GM12891 (cell line): ENCODE results near the gene ZCCHC17.

Experiments
- DNase-seq: peaks from one replicate; pipeline ENCODE4 v3.0.0; 2011; ENCODE audit warnings: low spot score; ENCODE audit not compliant: insufficient read length
- FAIRE-seq: peaks from 2 replicates; lab custom pipeline; 2011; peaks lifted over from hg19 to GRCh38; lab: Jason Lieb, UNC
- PAX5 ChIP-seq: IDR thresholded peaks from 2 replicates; pipeline ENCODE4 v1.6.1; 2011; ENCODE audit warnings: low read length, moderate library complexity, mild to moderate bottlenecking; ENCODE audit not compliant: insufficient read depth, severe bottlenecking
- POLR2A ChIP-seq: IDR thresholded peaks from 2 replicates; pipeline ENCODE4 v1.6.1; 2011; ENCODE audit warnings: low read depth, low read length, control low read depth
- POLR2AphosphoS5 ChIP-seq: IDR thresholded peaks from 2 replicates; pipeline ENCODE4 v1.6.1; 2011; ENCODE audit warnings: low read depth, low read length, control low read depth
- POU2F2 ChIP-seq: IDR thresholded peaks from 2 replicates; pipeline ENCODE4 v1.6.1; 2011; ENCODE audit warnings: low read depth, mild to moderate bottlenecking, control low read depth, low read length, moderate library complexity
- SPI1 ChIP-seq: IDR thresholded peaks from 2 replicates; pipeline ENCODE4 v1.6.1; 2011; ENCODE audit warnings: low read depth, low read length, control low read depth
- TAF1 ChIP-seq: IDR thresholded peaks from 2 replicates; pipeline ENCODE4 v1.6.1; 2011; ENCODE audit warnings: low read depth, low read length, control low read depth

ZCCHC17 gene

DNA sequence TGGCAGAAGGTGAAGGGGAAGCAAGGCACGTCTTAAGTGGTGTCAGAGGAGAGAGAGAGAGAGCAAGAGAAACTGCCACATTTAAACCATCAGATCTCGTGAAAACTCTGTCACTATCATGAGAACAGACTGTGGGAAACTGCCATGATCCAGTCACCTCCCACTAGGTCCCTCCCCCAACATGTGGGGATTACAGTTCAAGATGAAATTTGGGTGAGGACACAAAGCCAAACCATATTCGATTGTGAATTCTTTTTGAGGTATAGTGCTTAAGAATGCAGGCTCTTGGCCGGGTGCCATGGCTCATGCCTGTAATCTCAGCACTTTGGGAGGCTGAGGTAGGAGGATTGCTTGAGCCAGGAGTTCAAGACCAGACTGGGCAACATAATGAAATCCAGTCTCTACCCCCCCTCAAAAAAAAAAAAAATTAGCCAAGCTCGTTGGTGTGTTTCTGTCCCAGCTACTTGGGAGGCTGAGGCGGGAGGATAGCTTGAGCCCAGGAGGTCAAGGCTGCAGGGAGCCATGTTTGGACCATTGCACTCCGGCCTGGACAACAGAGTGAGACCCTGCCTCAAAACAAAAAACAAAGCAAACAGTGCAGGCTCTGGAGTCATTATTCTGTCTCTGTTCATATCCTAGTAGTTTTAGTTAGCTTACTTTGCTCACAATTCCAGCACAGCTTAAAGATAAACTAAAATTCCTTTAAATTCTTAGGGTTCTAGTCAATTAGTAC, 6.0 kb downstream of the ZCCHC17 start:
- DNase-seq (no peak), FAIRE-seq (no peak)
- TF ChIP-seq PAX5 = no peak
- TF ChIP-seq TAF1 = no peak
- no peak for TF ChIP-seq POLR2A
- no peak for TF ChIP-seq SPI1
- TF ChIP-seq POU2F2 = no peak
- TF ChIP-seq POLR2AphosphoS5 = no peak

DNA sequence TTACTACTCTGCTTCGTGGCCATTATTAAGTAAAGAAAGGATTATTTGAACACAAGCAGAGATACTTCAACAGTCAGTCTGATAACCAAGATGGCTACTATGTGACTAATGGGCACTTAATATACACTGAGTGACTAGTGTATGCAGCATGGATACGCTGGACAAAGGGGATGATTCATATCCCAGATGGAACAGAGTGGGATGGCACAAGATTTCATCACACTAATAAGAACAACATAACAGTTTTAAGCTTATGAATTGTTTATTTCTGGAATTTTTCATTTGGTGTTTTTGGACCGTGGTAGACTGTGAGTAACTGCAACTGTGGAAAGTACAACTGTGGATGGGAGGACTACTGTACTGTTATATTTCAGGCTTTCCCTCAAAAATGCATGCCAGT, 9.4 kb downstream of the ZCCHC17 start:
- DNase-seq (no peak), FAIRE-seq (no peak)
- TF ChIP-seq POU2F2 (no peak), SPI1 (no peak), PAX5 (no peak), POLR2A (no peak), TAF1 (no peak), POLR2AphosphoS5 (no peak)

DNA sequence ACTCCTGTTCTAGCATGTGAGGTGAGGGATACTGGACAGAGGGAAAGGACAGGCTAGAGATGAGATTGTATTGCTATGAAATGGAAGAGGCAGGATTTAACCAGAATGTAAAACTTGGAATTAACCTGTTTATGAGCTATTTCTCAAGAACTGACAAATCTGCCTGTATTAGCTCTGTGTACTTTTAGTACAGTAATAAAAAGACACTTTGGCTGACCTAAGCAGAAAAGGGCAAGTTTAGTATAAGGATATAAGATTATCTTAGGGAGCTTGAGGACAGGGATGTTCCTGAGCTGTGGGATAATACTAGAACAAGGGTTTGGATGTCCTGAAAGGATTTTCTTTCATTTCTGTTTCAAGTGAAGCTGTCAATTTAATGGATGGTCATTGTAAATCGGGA, 11.2 kb downstream of the ZCCHC17 start:
- FAIRE-seq = no peak
- DNase-seq = no peak

DNA sequence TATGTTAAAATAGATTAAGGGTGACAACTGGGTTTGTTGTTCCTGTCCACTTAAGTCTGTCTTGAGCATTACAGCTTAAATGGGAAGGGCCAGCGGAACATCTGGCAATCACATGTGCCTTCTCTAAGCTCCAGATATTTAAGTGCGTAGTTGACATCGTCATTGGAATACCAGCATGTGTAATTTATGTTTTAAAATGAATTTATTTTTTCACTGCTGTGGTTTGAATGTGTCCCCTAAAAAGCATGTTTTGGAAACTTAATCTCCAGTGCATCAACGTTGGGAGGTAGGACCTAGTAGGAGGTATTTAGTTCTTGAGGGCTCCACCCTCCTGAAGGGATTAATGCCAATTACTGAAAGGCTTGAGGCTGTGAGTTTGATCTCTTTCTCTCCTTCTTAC, 13.4 kb downstream of the ZCCHC17 start:
- TF ChIP-seq PAX5 (no peak), SPI1 (no peak), TAF1 (no peak), POLR2AphosphoS5 (no peak), POLR2A (no peak), POU2F2 (no peak)
- FAIRE-seq (no peak), DNase-seq (no peak)

More for the DNA sequence above, 11.2 kb downstream of the ZCCHC17 start:
- TF ChIP-seq TAF1 = no peak
- TF ChIP-seq SPI1 = no peak
- TF ChIP-seq PAX5 = no peak
- no peak for TF ChIP-seq POLR2A
- no peak for TF ChIP-seq POU2F2
- TF ChIP-seq POLR2AphosphoS5 = no peak

- DNase-seq (no peak), FAIRE-seq (no peak)
- TF ChIP-seq POU2F2 = no peak
- no peak for TF ChIP-seq SPI1
- no peak for TF ChIP-seq TAF1
- no peak for TF ChIP-seq POLR2AphosphoS5
- no peak for TF ChIP-seq PAX5
- no peak for TF ChIP-seq POLR2A
Measured at GRCh38 chr1:31315902-31316301, 19.1 kb downstream of the ZCCHC17 start.

- DNase-seq = no peak
- no peak for TF ChIP-seq TAF1
- TF ChIP-seq PAX5 = no peak
- no peak for TF ChIP-seq POU2F2
- no peak for TF ChIP-seq SPI1
- TF ChIP-seq POLR2AphosphoS5 = no peak
- TF ChIP-seq POLR2A = no peak
- no peak for FAIRE-seq
Measured at GRCh38 chr1:31318146-31318545, 21.3 kb downstream of the ZCCHC17 start.

DNA sequence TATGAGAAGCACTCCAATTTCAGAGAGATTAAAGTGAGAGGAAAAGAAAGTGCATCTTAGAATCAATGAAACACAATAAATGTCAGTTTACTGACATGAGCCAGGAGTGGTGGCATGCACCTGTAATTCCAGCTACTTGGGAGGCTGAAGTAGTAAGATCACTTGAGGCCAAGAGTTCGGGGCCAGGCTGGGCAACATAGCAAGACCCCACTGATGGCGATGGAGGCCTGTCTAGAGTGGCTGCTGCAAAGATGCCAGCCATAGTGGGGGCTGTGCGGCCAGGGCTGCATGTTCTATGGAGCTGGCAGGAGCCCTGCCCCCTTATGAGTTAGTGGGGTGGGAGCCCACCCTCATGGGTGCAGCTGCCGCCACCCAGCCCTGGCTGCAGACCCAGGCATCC, 27.3 kb downstream of the ZCCHC17 start:
- no peak for TF ChIP-seq TAF1
- no peak for TF ChIP-seq POU2F2
- no peak for TF ChIP-seq SPI1
- no peak for TF ChIP-seq PAX5
- no peak for TF ChIP-seq POLR2A
- TF ChIP-seq POLR2AphosphoS5 = no peak
- FAIRE-seq = no peak

GRCh38 chr1:31324992-31325391, 28.2 kb downstream of the ZCCHC17 start:
- TF ChIP-seq POU2F2 = no peak
- no peak for TF ChIP-seq POLR2AphosphoS5
- no peak for TF ChIP-seq TAF1
- no peak for TF ChIP-seq SPI1
- no peak for TF ChIP-seq PAX5
- TF ChIP-seq POLR2A = no peak
- no peak for DNase-seq
- FAIRE-seq = no peak

More for the DNA sequence above, 27.3 kb downstream of the ZCCHC17 start:
- DNase-seq = no peak

- DNase-seq (no peak), FAIRE-seq (no peak)
- no peak for TF ChIP-seq SPI1
- no peak for TF ChIP-seq PAX5
- TF ChIP-seq POLR2AphosphoS5 = no peak
- TF ChIP-seq TAF1 = no peak
- no peak for TF ChIP-seq POLR2A
Measured at GRCh38 chr1:31326461-31326860, 29.6 kb downstream of the ZCCHC17 start.
